ENCODE data around the gene PRDM5.

GRCh38 chr4:120773641-120774040, 148.9 kb downstream of the PRDM5 start:
- no peak for TF ChIP-seq ZNF274 (IDR thresholded peaks at IDR 0.05; ENCODE audit: low read depth, low read length)
- TF ChIP-seq YY1 (IDR thresholded peaks at IDR 0.05; ENCODE audit: insufficient read depth, insufficient read length), result no peak

Data from NT2/D1 (cell line).